Panc1 (cell line): Measurements from ENCODE around the gene ABCF3.

ENCODE experiments used
- CTCF ChIP-seq: fragments of 450-650 bp; IDR thresholded peaks from 2 replicates; pipeline ENCODE4 v1.5.1; 2017; ENCODE audit warnings: mild to moderate bottlenecking
- POLR2AphosphoS5 ChIP-seq: IDR thresholded peaks from 2 replicates; pipeline ENCODE4 v1.6.1; 2012; ENCODE audit warnings: mild to moderate bottlenecking, low read depth, low read length, moderate library complexity
- REST ChIP-seq, 2 experiments: IDR thresholded peaks; 2 replicates each; pipeline ENCODE4 v1.6.1; 2011 to 2012; ENCODE audit warnings: low read depth in 2 of 2, control low read depth in 1 of 2, low read length in 1 of 2, mild to moderate bottlenecking in 1 of 2, moderate library complexity in 1 of 2; ENCODE audit not compliant: insufficient read depth in 1 of 2
- SIN3A ChIP-seq: IDR thresholded peaks from 2 replicates; pipeline ENCODE4 v1.6.1; 2012; ENCODE audit warnings: low read depth, mild to moderate bottlenecking, low read length, moderate library complexity, borderline replicate concordance; ENCODE audit not compliant: insufficient read depth

DNA sequence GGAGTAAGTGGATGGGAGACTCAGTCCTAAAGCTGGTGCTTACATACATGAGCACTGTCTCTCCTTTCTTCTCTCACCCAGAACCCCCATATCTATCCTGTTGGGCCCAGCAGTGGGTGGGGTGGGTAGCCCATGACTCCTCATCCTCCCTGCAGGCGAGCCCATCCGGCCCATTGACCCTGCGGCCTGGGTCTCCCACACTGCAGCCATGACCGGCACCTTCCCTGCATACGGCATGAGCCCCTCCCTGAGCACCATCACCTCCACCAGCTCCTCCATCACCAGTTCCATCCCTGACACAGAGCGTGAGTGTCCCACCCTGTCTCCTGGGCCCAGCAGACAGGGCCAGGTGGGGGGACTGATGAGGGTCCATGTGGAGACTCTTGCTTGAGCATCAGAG lies 19.3 kb upstream of the ABCF3 start:
- no peak for TF ChIP-seq CTCF
- TF ChIP-seq REST (IDR thresholded peaks at IDR 0.05; ENCODE audit: insufficient read depth in 1 of 2, low read depth in 2 of 2, low read length in 1 of 2) = no peak
- TF ChIP-seq SIN3A = no peak
- TF ChIP-seq POLR2AphosphoS5 = no peak
